OCI-LY3 (cell line): ENCODE data around the gene IPO11.

Experiments used
- CTCF ChIP-seq: fragments of 200-600, 300-600 bp; sonication (generic); IDR thresholded peaks from 2 replicates; pipeline ENCODE4 v1.5.1; 2014; ENCODE audit warnings: antibody characterized with exemption, low read length, low read depth
- EZH2phosphoT487 ChIP-seq: fragments of 200-600 bp; shearing (Covaris generic); IDR thresholded peaks from 2 replicates; pipeline ENCODE4 v1.6.1; 2018; ENCODE audit warnings: antibody characterized with exemption, mixed run types, low read depth

DNA sequence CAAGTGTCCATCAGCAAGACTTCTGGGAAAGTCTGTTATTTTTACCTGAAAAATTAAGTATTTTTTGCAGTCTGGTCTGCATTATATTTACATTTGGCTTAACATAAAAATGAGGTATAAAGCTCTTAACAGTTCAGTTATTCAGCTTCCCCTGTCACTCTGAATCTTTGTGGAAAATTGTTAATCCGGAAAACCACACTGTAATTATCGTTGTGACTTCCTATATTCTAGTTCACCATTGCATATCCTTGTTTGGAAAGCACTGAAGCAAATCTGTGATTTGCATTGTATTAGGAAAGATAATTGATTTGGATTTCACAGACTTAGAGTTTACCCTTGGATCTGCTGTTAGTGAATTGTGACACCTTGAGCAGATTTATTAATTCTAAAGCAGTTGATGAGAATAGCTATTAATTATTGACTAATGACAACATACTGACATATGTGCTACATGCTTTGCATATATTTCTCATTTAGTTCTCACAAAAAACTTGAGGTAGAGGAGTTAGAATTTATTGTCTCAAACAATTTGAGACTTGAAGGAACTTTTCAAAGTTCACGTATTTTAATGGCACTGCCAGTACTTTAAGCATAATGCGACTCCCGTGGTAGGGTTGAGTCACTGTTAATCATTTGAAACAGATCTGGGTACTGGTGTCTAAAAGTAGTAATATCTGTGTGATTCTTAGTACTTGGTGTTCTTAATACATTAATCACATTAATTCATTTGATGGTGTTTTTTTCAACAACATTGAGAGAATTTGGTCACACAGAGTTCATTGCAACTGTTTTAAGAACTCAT lies 94.3 kb downstream of the IPO11 start:
- TF ChIP-seq CTCF (no peak), EZH2phosphoT487 (no peak)
